ENCODE data around the gene ZGLP1. TPM values are rescaled to one million over a fixed set of nuclear protein-coding genes. Genes with fewer than 3 reads are reported as not detected.
"Not testable (repeated sequence)": the region's sequence is repeated elsewhere in the genome, so short reads cannot be mapped to it uniquely, and the experiment has no call there.

ZGLP1 gene
- polyA plus RNA-seq, 1 experiment, result 0.62 TPM

GRCh38 chr19:10283301-10284064, 26.1 kb downstream of the ZGLP1 start:
- Histone ChIP-seq H3K27me3 (ENCODE audit: control insufficient read depth, insufficient read depth, low read length) (no peaks in the 10 kb centered on the region), H3K9me3 (ENCODE audit: control insufficient read depth, insufficient read depth, low read length) (no peaks in the 10 kb centered on the region; the same call in 1 of the 2 replicates), H3K4me3 (ENCODE audit: low read depth, low read length) (no peak overlapping the region), H3K27ac (ENCODE audit: low read depth, low read length) (no peak overlapping the region)
- TF ChIP-seq CTCF (IDR thresholded peaks at IDR 0.05; ENCODE audit: low read depth, low read length), result no peak
- ChIA-PET POLR2A (no interaction called here), CTCF (no interaction called here)
- DNase-seq (ENCODE audit: low read depth, low spot score), result no peak

- not testable (repeated sequence) for DNase-seq (ENCODE audit: low read depth, low spot score)
Observed at GRCh38 chr19:10282043-10282442, 27.6 kb downstream of the ZGLP1 start.

GRCh38 chr19:10279737-10280442, 29.7 kb downstream of the ZGLP1 start:
- DNase-seq (ENCODE audit: low read depth, low spot score), result no peak
- Histone ChIP-seq H3K27me3 (ENCODE audit: control insufficient read depth, insufficient read depth, low read length) (no peaks in the 10 kb centered on the region), H3K4me3 (ENCODE audit: low read depth, low read length) (no peak overlapping the region), H3K9me3 (ENCODE audit: control insufficient read depth, insufficient read depth, low read length) (no peaks in the 10 kb centered on the region), H3K27ac (ENCODE audit: low read depth, low read length) (no peak overlapping the region)
- CTCF ChIA-PET, result interaction anchor here (0.6 to 1.6 kb wide), 4 partner anchors 13 to 293 kb away, joined by 3 to 6 read pairs (median 4); no protein-coding TSS in a partner anchor
- POLR2A ChIA-PET, result interaction anchor here (1.2 to 1.4 kb wide), 2 partner anchors 9 to 10 kb away, joined by 3 to 5 read pairs; partner anchors contain the start of genes ICAM1 and ICAM5
- no peak for TF ChIP-seq CTCF (IDR thresholded peaks at IDR 0.05; ENCODE audit: low read depth, low read length)

More at GRCh38 chr19:10282043-10282442, 27.6 kb downstream of the ZGLP1 start:
- H3K27ac ChIP-seq (ENCODE audit: low read depth, low read length); H3K9me3 ChIP-seq (ENCODE audit: control insufficient read depth, insufficient read depth, low read length); H3K27me3 ChIP-seq (ENCODE audit: control insufficient read depth, insufficient read depth, low read length); CTCF ChIA-PET; H3K4me3 ChIP-seq (ENCODE audit: low read depth, low read length): not testable (repeated sequence)
- POLR2A ChIA-PET, result interaction anchor here (0.7 kb wide), 1 partner anchor 109 kb away, joined by 6 read pairs; no protein-coding TSS in a partner anchor

- no peak for DNase-seq (ENCODE audit: low read depth, low spot score)
- TF ChIP-seq CTCF (IDR thresholded peaks at IDR 0.05; ENCODE audit: low read depth, low read length), result no peak
- no peak overlapping the region for H3K27ac ChIP-seq (ENCODE audit: low read depth, low read length)
- no peaks in the 10 kb centered on the region for H3K27me3 ChIP-seq (ENCODE audit: control insufficient read depth, insufficient read depth, low read length)
- H3K4me3 ChIP-seq (ENCODE audit: low read depth, low read length), result no peak overlapping the region
- POLR2A ChIA-PET, result interaction anchor here (1.2 kb wide), 1 partner anchor 8 kb away, joined by 3 read pairs; the partner anchor contains the start of gene ICAM1
- no peaks in the 10 kb centered on the region for H3K9me3 ChIP-seq (ENCODE audit: control insufficient read depth, insufficient read depth, low read length)
- CTCF ChIA-PET, result interaction anchor here (0.6 to 0.7 kb wide), 3 partner anchors 55 to 294 kb away, joined by 3 to 6 read pairs (median 3); no protein-coding TSS in a partner anchor
Observed at GRCh38 chr19:10278935-10279334, 30.7 kb downstream of the ZGLP1 start.

GRCh38 chr19:10277795-10278589, 31.6 kb downstream of the ZGLP1 start:
- no peak overlapping the region for H3K4me3 ChIP-seq (ENCODE audit: low read depth, low read length)
- no peak for TF ChIP-seq CTCF (IDR thresholded peaks at IDR 0.05; ENCODE audit: low read depth, low read length)
- CTCF ChIA-PET, result interaction anchor here (0.6 to 1.5 kb wide), 2 partner anchors 12 to 18 kb away, joined by 3 to 6 read pairs; partner anchors contain the start of gene ICAM5
- H3K27me3 ChIP-seq (ENCODE audit: control insufficient read depth, insufficient read depth, low read length), result no peaks in the 10 kb centered on the region
- POLR2A ChIA-PET, result interaction anchor here (1.4 to 1.5 kb wide), 2 partner anchors 8 to 13 kb away, joined by 5 read pairs; partner anchors contain the start of gene ICAM4
- no peak for DNase-seq (ENCODE audit: low read depth, low spot score)
- H3K27ac ChIP-seq (ENCODE audit: low read depth, low read length), result no peak overlapping the region
- H3K9me3 ChIP-seq (ENCODE audit: control insufficient read depth, insufficient read depth, low read length), result no peaks in the 10 kb centered on the region

Measured in AG04450 (cell line).